IPS-20b (cell line): ENCODE results near the gene C11orf16.
A peak's percentile ranks its signal among the peaks of the same experiment; 100 is the strongest.

Experiments used
- H3K27ac ChIP-seq: one replicate; pipeline ENCODE4 v1.5.1; 2013; ENCODE audit warnings: low read length
- H3K27me3 ChIP-seq: 2 replicates; pipeline ENCODE4 v1.6.1; 2013; ENCODE audit warnings: mild to moderate bottlenecking, low read length, inconsistent platforms; ENCODE audit not compliant: insufficient read depth
- H3K36me3 ChIP-seq: 2 replicates; pipeline ENCODE4 v1.6.1; 2013; ENCODE audit warnings: low read depth, mild to moderate bottlenecking, inconsistent platforms, low read length, moderate library complexity; ENCODE audit not compliant: insufficient read depth
- H3K4me1 ChIP-seq: 2 replicates; pipeline ENCODE4 v1.6.1; 2013; ENCODE audit warnings: mild to moderate bottlenecking, control low read depth, inconsistent platforms, low read length, moderate library complexity; ENCODE audit not compliant: insufficient read depth
- H3K4me3 ChIP-seq: 2 replicates; pipeline ENCODE4 v1.5.1; 2013; ENCODE audit warnings: mild to moderate bottlenecking, low read length, inconsistent platforms
- H3K9ac ChIP-seq: 2 replicates; pipeline ENCODE4 v1.6.1; 2013; ENCODE audit warnings: low read depth, mild to moderate bottlenecking, inconsistent platforms, low read length, moderate library complexity
- H3K9me3 ChIP-seq: 2 replicates; pipeline ENCODE4 v1.6.1; 2013; ENCODE audit warnings: mild to moderate bottlenecking, low read depth, low read length, inconsistent platforms; ENCODE audit not compliant: insufficient read depth

The C11orf16 gene

DNA sequence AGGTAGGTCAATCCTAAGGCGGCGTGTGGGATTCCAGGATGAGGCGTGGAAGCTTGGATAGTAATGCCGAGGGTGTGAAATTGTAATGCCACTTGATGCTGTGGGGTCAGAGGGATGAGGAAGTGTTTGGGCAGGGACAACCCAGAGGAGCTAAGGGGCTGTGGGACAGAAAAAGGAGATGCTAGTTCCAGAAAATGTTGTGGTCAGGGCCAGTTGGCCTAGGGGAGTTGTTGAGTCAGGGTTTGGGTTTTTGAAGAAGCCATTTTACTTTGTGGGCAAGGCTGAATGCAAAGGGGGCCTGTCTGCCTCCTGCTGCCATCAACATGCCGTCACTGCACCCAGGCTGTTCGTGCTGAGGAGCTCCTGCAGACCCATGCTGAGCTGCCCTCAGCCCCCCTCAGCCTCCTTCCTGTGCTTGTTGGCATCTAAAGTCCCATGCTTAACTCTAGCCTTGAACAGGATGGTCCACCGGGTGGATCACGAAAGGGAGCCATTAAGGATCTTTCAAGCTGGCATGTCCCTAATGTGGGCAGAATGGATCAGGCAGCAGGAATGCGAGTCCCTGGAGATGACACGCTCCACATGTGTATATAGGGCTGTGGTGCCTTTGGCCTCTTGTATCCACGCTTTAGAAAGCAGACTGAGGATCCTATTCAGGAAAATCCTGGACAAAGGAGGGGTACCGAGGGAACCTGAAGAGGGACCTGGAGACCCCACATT is 2.1 kb downstream of the C11orf16 start:
- Histone ChIP-seq H3K9me3 (no peaks in the 10 kb centered on the region), H3K9ac (no peak overlapping the region), H3K4me3 (no peak overlapping the region), H3K4me1 (peaks cover 9% of the 10 kb centered on the region), H3K27ac (no peak overlapping the region), H3K27me3 (no peaks in the 10 kb centered on the region), H3K36me3 (no peaks in the 10 kb centered on the region)

DNA sequence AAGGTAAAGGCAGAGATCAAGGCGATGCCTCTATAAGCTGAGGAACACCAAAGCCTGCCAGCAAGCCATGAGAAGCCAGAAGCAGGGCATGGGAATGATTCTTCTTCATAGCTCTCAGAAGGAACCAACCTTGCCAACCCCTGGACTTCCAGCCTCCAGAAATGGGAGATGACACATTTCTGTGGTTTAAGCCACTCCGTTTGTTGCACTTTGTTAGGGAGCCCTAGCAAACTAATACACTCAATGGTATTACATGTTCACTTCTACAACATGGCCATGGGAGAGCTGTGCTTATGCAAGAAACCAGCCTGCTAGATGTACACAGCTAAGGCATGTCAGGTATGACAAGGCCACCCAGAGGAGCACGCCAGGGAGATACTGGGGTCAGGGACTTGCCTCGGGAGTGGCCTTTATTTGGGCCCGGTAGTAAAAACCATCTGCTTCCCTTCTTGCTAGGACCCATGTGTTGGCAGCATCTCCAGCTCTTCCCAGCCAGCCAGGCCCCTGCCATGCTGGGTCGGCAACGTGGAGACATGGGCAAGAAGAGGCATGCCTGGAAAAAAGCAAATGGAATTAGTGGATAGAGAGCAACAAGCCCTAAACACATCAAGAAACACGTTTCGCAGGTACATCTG is 3.6 kb downstream of the C11orf16 start:
- H3K27me3 ChIP-seq: no peaks in the 10 kb centered on the region
- H3K9ac ChIP-seq: no peak overlapping the region
- no peak overlapping the region for H3K4me3 ChIP-seq
- no peaks in the 10 kb centered on the region for H3K9me3 ChIP-seq
- no peak overlapping the region for H3K27ac ChIP-seq
- no peaks in the 10 kb centered on the region for H3K36me3 ChIP-seq
- H3K4me1 ChIP-seq: peaks cover 9% of the 10 kb centered on the region

DNA sequence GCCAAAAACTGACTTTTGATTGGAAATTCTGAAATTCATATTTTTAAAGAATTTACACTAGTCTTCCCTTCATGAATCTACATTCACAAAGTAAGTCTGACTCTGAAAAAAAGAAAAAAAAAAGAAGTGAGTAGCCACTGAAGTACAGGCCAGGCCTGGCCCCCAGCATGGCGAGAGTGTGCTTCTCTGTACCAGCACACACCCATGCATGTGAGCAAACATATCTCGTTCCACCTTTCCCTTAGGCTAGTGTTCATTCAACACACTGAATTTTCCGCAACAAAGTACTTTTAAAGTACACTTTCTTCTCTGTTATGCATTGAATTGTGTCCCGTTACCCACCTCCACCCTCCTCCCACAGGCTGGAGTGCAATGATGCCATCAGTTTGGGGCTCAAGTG is 4.5 kb downstream of the C11orf16 start:
- H3K27me3 ChIP-seq: no peaks in the 10 kb centered on the region
- H3K4me3 ChIP-seq: no peak overlapping the region
- no peak overlapping the region for H3K27ac ChIP-seq
- H3K36me3 ChIP-seq: peaks cover 3% of the 10 kb centered on the region; the same call in 1 of the 2 replicates
- H3K9ac ChIP-seq: no peak overlapping the region
- H3K4me1 ChIP-seq: peaks cover 7% of the 10 kb centered on the region
- H3K9me3 ChIP-seq: no peaks in the 10 kb centered on the region

DNA sequence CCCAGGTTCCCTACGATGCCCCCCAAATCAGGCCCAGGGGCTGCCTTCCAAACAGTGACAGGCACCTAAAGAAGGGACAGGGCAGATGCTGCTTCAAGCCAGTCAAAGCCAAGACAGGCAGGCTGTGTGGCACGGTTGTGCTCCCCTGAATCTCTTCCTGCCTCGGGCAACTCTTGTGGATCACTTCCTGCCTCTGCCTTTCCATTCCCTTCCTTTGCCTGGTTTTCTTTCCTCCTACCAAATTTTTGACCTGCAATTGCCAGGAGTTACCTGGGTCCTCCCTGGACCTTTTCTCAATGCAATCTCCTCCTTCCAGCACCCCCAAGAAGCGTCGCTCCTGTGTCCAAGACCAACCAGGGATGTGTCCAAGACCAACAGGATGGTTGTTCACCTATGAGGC is 5.5 kb downstream of the C11orf16 start:
- H3K9me3 ChIP-seq: no peaks in the 10 kb centered on the region
- no peak overlapping the region for H3K4me3 ChIP-seq
- no peaks in the 10 kb centered on the region for H3K27me3 ChIP-seq
- H3K36me3 ChIP-seq: peaks cover 13% of the 10 kb centered on the region
- no peaks in the 10 kb centered on the region for H3K4me1 ChIP-seq
- no peak overlapping the region for H3K27ac ChIP-seq
- H3K9ac ChIP-seq: no peak overlapping the region

DNA sequence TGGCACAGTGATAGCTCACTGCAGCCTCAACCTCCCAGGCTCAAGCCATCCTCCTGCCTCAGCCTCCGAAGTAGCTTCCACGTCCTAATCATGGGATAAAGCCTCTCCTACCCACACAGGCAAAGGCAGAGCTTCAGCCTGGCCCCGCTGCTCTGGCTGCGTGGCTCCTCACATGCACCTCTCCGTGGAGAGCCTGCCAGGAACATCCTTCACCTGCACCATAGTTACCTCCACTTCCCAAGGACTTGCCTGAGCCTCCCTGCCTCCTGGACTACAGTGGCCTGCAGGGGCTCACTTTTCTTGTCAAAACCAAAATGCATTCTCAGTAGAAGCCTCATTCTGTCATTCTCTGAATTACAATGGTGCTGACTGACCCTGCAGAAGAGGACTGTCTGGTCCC is 6.5 kb downstream of the C11orf16 start:
- no peak overlapping the region for H3K27ac ChIP-seq
- no peaks in the 10 kb centered on the region for H3K27me3 ChIP-seq
- H3K9ac ChIP-seq: no peak overlapping the region
- no peaks in the 10 kb centered on the region for H3K4me1 ChIP-seq
- peaks cover 23% of the 10 kb centered on the region for H3K36me3 ChIP-seq
- no peaks in the 10 kb centered on the region for H3K9me3 ChIP-seq
- no peak overlapping the region for H3K4me3 ChIP-seq

DNA sequence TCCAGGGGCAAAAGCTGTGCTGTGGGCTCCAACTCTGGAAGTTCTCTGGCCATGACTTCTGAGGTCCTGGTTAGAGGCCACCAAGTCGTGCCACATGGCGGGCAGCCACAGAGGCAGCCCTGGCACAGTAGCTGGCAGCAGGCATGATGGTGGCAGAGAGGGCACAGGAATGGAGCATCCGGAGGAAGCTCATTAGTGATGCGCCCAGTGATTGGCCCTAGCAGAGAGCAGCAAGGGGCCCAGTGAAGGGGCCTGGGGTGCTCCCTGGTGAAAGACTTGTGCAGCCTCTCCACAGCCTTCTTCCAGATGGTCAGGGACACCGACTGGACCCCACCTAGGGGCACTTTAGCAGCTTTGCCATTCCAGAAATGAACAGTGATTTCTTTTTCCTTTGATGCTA is 7.0 kb downstream of the C11orf16 start:
- no peaks in the 10 kb centered on the region for H3K9me3 ChIP-seq
- peaks cover 28% of the 10 kb centered on the region for H3K36me3 ChIP-seq
- H3K27me3 ChIP-seq: no peaks in the 10 kb centered on the region
- no peak overlapping the region for H3K4me3 ChIP-seq
- H3K4me1 ChIP-seq: no peaks in the 10 kb centered on the region
- H3K27ac ChIP-seq: no peak overlapping the region
- no peak overlapping the region for H3K9ac ChIP-seq

DNA sequence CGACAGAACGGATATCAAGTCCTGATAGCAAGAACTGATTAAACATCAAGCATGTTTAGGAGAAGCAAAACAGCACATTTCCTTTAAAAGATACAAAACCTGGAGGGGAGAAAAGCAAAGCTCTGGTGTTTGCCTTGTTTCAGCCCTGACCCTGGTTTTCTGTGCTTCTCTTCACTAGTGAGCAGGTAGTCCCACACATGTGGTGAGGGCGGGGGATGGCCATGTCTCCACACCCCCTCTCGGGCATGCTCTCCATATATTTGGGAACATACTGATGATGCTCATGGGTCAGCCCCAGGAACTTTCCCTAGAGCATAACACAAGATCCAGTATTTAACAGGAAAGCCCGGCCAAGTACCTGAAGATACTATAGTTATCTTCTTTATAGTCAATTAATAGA is 10.1 kb downstream of the C11orf16 start:
- peaks cover 2% of the 10 kb centered on the region; the same call in 1 of the 2 replicates for H3K4me1 ChIP-seq
- no peaks in the 10 kb centered on the region for H3K9me3 ChIP-seq
- H3K9ac ChIP-seq: no peak overlapping the region
- H3K36me3 ChIP-seq: peaks cover 56% of the 10 kb centered on the region
- H3K27ac ChIP-seq: no peak overlapping the region
- no peak overlapping the region for H3K4me3 ChIP-seq
- H3K27me3 ChIP-seq: no peaks in the 10 kb centered on the region

DNA sequence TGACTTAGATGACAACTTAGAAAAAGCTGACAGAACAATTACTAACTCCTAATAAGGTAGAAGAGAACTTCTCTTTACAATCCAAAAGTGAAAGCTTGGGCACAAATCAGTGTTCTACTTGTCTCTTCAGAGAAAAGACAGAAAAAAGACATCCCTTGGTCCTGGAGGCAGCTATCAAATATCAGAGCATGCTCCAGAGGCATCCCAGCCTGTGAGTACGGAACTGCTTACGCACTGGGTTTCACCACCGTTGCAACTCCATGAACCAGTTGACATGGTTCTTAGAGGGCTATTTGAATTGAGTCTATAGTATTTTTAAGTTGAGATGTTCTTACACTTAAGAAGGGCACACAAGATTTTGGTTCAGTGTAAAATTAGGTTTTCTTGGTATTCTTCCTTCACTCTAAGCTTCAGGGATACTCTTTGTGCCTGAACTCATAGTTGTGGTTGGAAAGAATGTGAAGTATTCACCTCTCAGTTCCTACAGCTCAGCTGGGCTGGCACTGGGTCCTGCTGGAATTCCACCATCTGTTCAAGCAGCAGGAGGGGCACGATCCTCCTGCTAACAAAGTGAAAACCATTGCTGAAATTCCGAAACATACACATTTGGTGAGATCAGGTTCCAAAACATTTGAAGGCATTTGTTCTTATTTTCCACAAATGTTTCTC is 15.5 kb downstream of the C11orf16 start:
- H3K4me3 ChIP-seq: no peak overlapping the region
- H3K9ac ChIP-seq: no peak overlapping the region
- H3K9me3 ChIP-seq: no peaks in the 10 kb centered on the region
- no peak overlapping the region for H3K27ac ChIP-seq
- H3K27me3 ChIP-seq: no peaks in the 10 kb centered on the region
- peaks cover 14% of the 10 kb centered on the region for H3K4me1 ChIP-seq
- H3K36me3 ChIP-seq: peaks cover 72% of the 10 kb centered on the region

DNA sequence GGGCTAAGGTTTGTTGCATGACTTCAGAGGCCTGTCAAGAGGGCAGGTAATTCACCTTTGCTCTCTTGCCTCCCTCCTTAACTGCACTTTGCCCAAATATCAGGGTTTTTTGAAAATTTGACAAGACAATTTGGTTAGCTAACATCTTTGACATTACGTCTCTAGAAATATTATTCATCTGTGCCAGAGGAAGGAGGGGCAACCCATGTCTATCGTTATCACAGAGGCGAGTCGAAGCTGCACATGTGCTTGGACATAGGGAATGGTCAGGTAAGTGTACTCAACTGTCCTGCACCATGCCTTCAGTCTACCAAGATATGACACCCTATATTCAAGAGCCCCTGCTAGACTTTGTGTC is 18.1 kb downstream of the C11orf16 start:
- Histone ChIP-seq H3K36me3 (peaks cover 47% of the 10 kb centered on the region), H3K27me3 (peaks cover 9% of the 10 kb centered on the region), H3K9ac (no peak overlapping the region), H3K4me3 (no peak overlapping the region), H3K27ac (no peak overlapping the region), H3K4me1 (peaks cover 18% of the 10 kb centered on the region), H3K9me3 (no peaks in the 10 kb centered on the region)

DNA sequence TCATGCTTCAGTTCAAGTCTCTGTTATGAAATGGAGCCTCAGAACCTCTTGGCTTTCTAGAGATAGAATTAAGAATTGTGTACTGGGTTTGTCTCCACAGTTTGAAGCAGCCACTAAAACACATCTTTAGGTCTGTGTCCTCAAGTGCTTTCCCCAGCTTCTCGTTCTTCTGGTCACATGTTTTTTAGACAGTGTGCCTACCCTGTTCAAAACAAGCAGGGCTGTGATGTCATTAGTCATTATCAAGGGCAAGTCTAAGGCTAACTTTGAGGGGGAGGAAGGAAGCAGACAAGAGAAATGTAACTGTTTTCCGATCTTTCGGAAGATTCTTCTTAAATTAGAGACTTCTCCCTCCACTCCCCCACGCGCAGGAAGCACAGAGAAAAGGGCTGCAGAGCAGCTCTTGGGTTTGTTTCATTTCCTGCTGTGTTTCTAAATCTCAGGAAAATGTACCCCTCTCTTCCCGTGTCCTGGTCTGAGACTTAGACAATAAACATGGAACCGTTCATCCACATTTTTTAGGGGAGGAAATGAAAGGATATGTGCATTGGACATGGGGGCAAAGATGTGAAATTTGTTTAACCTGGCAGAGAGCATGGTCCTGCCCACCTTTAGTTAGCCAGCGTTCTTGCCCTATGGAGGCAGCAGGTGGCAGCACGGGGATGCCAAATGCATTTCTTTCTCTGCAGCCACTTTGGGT is 18.6 kb downstream of the C11orf16 start:
- Histone ChIP-seq H3K27me3 (peaks cover 15% of the 10 kb centered on the region), H3K4me1 (peaks cover 20% of the 10 kb centered on the region), H3K36me3 (peaks cover 43% of the 10 kb centered on the region), H3K9me3 (no peaks in the 10 kb centered on the region), H3K4me3 (no peak overlapping the region), H3K9ac (no peak overlapping the region), H3K27ac (no peak overlapping the region)

DNA sequence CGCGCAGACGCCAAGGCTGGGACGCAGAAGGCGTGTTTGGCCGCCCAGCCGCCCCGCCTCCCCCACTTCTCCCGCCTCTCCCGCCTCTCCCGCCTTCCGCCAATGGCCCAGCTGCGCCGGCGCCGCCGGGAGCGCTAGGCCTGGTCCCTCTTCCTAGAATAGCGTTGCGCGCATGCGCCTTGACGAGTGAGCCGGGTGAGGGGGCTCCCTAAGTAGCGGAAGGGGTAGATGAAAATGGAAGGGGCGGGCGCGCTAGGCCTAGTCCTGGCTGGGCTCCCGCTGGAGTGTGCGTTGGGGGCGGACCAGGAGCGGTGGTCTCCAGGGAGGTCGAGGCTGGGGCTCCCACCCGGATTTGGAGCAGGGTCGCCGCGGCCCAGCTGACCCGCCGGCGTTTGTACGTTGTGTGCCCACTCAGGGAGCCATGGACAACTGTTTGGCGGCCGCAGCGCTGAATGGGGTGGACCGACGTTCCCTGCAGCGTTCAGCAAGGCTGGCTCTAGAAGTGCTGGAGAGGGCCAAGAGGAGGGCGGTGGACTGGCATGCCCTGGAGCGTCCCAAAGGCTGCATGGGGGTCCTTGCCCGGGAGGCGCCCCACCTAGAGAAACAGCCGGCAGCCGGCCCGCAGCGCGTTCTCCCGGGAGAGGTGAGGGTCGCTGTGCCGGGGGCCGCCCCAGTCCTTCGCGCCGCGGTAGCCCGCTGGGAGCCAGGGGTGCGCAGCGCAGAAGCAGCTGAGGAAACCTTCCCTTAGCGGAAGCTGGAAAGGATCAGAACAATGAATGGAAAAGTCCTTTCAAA is 21.5 kb downstream of the C11orf16 start, which contains the start of gene AKIP1:
Gene AKIP1, plus strand, starts transcription at position 161 of the 795 bp plus-strand sequence. Its CDS starts 261 bp downstream, at position 422.
- Histone ChIP-seq H3K27ac (peak within 1 kb of the TSS; percentile 80), H3K4me1 (peaks cover 8% of the 10 kb centered on the region; the same call in 1 of the 2 replicates), H3K27me3 (peaks cover 29% of the 10 kb centered on the region), H3K36me3 (peaks cover 14% of the 10 kb centered on the region), H3K9ac (peak within 1 kb of the TSS; percentile 88; the same call in 1 of the 2 replicates), H3K9me3 (no peaks in the 10 kb centered on the region), H3K4me3 (peak within 1 kb of the TSS; percentile 89)
